Omental fat pad (tissue), 4 donors: ENCODE measurements around the gene AMOTL2. TPM values are rescaled to one million over a fixed set of nuclear protein-coding genes. Genes with fewer than 3 reads are reported as not detected.

ENCODE experiments used
- ATAC-seq: fragments of 150-250 bp; one replicate; pipeline ENCODE4 v1.9.1; 2016; ENCODE audit warnings: mild to moderate bottlenecking, moderate library complexity; ENCODE audit not compliant: low FRiP score
- DNase-seq: peaks from one replicate; pipeline ENCODE4 v3.0.0-alpha.2; 2019; ENCODE audit warnings: low spot score
- CTCF ChIP-seq, 3 donors: fragments of 450-650 bp; IDR thresholded peaks; one replicate each; pipeline ENCODE4 v1.5.1; 2016 to 2017; ENCODE audit warnings: antibody characterized with exemption in 3 of 3, mild to moderate bottlenecking in 3 of 3, moderate library complexity in 2 of 3
- total RNA-seq, 4 donors: library from RNA; depleted of rRNA; stranded (reverse); fragments of >200 nt; gene quantifications; one replicate each; pipeline ENCODE4 v1.1.0, GENCODE V29; 2016

The AMOTL2 gene
- total RNA-seq, 4 donors from 2014 or later = 99.0 to 201 (median 158) TPM

DNA sequence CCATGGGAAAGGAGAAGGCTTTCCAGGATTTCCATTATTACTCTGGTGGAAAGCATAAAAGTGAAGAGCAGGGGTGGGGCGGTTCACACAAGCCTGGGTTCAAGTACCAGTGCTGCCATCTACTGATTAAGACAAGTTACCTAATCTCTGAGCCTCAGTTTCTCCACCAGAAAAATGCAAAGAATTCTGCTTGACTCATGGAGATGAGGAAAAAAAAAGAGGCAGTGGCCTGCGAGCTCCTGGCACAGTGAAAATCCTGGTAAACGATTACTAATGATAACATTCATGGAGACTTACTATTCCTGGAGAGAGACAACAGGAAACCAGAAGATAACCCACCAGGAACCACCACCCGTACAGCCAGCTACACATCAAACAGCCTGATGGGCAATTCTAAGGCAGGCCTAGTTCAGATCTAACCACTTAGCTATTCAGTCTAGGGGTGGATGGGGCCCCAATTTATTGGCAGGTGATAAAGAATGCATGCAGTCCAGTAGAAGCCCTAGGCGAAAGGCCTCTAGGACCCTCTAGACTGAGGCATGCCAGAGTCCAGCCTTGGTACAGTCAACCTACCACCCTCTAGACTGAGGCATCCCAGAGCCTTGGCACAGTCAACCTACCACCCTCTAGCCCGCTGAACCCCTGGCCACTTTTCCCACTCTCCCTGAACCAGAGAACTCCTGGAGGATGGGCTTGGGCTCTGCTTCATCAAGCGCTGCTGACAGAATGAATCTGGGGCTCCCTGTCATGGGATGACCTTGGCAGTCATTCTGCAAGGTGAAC lies 2.5 kb downstream of the AMOTL2 start:
- ATAC-seq (no peak), DNase-seq (no peak)
- TF ChIP-seq CTCF (IDR thresholded peaks at IDR 0.05) = no peak

DNA sequence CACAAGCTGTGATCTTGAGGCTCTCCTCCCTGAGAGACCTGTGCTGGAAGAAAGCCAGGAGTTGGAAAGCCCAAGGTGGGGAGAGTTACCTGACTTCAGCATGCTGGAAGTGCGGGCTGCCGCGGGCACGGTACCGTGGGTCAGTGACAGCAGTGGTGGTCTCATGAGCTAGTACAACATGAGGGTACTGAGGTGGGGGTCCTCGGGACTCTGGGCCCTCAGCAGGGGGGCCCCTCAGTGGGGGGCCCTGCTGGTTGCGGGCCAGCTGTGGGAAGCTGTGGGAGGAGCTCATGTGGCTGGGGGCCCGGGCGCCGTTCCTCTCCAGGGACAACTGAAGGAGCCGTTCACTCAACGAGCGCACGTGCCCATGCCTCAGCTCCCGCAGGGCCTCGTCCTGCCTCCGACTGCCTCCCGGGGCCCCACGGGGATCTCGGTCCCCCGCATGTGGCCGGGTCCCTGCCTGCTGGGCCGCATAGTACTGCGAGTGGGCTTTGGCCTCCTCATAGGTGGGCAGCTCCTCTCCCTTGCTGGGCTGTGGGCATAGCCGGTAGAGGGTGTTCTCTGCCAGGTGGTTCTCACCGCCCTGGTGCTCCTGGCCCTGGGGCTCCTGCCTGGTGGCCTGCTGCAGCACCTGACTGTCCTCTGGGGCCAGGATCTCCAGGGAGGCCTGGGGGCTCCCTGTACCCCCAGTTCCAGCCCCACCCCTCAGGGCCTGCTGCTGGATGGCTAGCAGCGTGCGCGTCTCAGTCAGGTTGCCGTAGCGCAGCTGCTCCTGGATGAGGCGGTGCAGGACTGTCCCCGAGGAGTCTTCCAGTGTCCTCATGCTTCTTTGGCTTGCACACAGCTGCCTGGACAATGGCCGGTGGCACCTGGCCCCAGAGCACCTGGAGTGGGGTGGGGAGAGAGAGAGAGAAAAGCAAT lies 3.4 kb downstream of the AMOTL2 start:
- no peak for TF ChIP-seq CTCF (IDR thresholded peaks at IDR 0.05)
- no peak for DNase-seq
- ATAC-seq = no peak

- no peak for DNase-seq
- no peak for ATAC-seq
- TF ChIP-seq CTCF (IDR thresholded peaks at IDR 0.05) = no peak
Observed at GRCh38 chr3:134369861-134370596, 4.2 kb downstream of the AMOTL2 start.

DNA sequence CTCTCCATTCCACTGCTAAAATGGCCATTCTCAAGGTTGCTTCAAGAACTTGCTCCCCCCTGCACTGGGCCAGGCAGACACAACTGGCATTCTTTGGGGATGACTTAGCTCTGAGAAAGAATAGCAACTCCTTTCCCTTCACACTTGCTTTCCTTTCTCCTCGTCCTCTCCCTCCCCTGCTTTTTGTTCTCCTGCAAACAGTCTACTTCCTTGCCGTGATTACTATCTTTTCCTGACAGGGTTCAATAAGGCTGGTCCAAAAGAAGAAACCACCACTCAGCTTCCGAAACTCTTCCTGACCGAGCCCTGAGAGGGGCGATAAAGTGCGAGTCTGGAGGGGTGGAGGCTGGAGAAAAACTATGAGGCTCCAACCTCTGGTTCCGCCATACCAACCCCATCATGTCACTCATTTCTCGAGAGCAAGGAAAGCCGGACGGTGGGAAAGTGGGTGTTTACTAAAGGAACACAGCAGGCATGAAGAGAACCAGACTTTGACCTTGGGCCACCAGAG lies 5.0 kb downstream of the AMOTL2 start:
- DNase-seq = no peak
- no peak for TF ChIP-seq CTCF (IDR thresholded peaks at IDR 0.05)

DNA sequence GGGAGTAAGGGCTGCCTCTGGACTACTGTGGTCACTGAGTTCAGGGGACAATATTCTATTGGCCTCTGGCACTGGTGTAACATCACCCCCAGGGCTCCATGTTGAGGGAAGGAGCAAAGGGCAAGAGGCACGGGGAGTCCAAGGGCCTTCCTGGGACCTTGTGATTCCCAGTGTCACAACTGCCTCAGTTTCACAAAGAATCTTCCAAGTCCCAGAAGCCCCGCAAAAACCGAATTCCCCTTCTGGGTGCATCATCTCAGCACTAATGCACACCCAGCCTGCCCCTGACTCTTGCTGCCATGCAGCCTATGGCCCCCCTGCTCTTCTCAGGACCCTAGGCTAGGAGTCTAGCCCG lies 5.5 kb downstream of the AMOTL2 start:
- DNase-seq (no peak), ATAC-seq (no peak)
- TF ChIP-seq CTCF (IDR thresholded peaks at IDR 0.05) = no peak

More for the DNA sequence above, 5.0 kb downstream of the AMOTL2 start:
- ATAC-seq = no peak

DNA sequence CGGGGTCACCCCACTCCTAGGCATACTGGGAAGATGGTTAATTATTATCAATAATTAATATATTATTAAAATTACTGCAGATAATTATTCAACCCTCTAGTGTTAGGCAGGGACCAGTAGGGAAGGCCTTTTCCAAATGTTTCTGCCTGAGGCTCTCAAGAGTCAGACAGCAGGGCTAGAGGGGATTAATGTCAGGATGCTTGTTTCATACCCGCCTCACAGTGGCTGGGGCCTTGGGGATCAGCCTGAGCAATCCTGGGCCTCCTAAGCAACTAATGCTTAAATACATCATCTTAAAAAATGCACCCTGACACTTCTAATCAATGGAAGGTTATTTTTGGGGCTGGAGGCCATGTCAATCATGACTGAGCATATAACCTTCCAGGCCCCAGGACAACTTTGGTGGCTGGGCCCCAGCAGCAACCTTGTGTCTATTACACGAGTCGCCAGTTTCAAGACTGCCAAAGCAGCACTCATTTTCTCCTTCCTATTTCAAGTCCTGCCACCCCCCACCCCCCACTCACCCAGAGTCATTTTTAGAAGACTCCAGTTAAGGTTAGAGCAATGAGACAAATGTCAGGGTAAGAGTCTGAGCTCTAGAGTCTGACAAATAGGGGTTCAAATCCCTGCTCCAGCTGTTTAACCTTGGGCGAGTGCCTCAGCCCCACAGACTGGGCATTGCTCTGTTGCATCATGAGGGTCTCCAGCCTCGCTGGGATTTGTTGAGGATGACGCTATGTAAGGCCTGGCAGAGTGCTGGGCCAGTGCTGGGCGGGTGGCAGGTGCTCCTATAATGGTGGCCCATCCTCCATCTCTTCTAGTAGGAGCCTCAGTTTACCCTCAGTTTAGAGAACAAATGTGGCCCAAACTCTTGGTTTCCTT lies 6.1 kb downstream of the AMOTL2 start:
- no peak for TF ChIP-seq CTCF (IDR thresholded peaks at IDR 0.05)
- ATAC-seq (no peak), DNase-seq (no peak)
